ENCODE results near the gene RGS10. TPM values are rescaled to one million over a fixed set of nuclear protein-coding genes. Genes with fewer than 3 reads are reported as not detected.

RGS10 gene
- total RNA-seq, 4 donors from 2014 or later, result 3.0 to 64.2 (median 12.0) TPM

- H3K4me1 ChIP-seq, result no peaks in the 10 kb centered on the region
- no peak overlapping the region for H3K27ac ChIP-seq
- intact Hi-C loops (cut with DNase I; ENCODE audit: low total_unique reads) (no loop called here), in situ Hi-C loops (cut with MboI; ENCODE audit: low sequenced_read_pairs in 4 of 4) (no loop called here)
- no peak for ATAC-seq
- DNase-seq, result no peak
- no peaks in the 10 kb centered on the region for H3K36me3 ChIP-seq
- no peak overlapping the region for H3K4me3 ChIP-seq
- no peaks in the 10 kb centered on the region for H3K27me3 ChIP-seq
- TF ChIP-seq CTCF (IDR thresholded peaks at IDR 0.05 in 4 of 5, conservative IDR thresholded peaks at IDR 0.05 in 1 of 5), result no peak
- no peak for TF ChIP-seq POLR2A (IDR thresholded peaks at IDR 0.05)
- no peaks in the 10 kb centered on the region for H3K9me3 ChIP-seq
These were observed 87.5 kb downstream of the RGS10 start for GRCh38 chr10:119454990-119455389.

DNA sequence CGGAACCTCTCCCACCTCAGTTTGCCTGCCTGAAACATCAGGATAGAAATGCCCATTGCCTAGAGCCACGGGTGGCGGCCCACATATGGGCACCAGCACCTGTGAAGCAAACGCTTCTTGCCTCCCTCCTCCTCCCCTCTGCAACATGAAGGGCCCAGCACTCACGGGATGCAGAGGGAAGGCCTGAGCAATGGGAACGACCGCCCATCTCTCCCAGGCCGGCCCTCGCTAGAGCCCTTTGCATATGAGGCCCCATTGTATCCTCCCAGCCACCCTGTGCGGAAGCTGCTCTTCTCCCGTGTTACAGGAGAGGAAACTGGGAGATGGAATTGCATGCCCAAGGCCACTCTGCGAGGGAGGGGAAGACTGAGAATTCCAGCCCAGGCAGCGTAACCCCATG is 88.2 kb downstream of the RGS10 start:
- intact Hi-C loops (cut with DNase I; ENCODE audit: low total_unique reads), result no loop called here

DNA sequence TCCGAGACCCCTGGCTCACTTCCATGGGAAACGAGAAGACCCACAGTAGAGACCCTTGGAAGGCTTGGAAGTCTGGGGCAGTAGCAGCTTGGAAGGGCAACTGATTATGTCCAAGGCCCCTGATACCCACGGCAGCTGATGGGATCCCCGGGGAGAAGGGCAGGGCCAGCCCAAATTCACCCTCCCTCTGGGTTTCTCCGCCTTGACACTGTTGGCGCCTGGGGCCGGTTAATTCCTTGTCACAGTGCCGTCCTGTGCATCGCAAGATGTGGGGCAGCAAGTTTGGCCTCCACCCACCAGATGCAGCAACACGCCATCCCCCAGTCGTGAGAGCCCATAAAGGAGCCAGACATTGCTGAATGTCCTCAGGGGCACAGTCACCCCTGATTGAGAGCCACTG is 89.2 kb downstream of the RGS10 start:
- ATAC-seq, result no peak
- no peak overlapping the region for H3K27ac ChIP-seq
- TF ChIP-seq POLR2A (IDR thresholded peaks at IDR 0.05), result no peak
- TF ChIP-seq CTCF (IDR thresholded peaks at IDR 0.05 in 4 of 5, conservative IDR thresholded peaks at IDR 0.05 in 1 of 5), result no peak
- H3K9me3 ChIP-seq, result no peaks in the 10 kb centered on the region
- no peaks in the 10 kb centered on the region for H3K27me3 ChIP-seq
- in situ Hi-C loops (cut with MboI; ENCODE audit: low sequenced_read_pairs in 4 of 4) (no loop called here), intact Hi-C loops (cut with DNase I; ENCODE audit: low total_unique reads) (no loop called here)
- H3K36me3 ChIP-seq, result no peaks in the 10 kb centered on the region
- H3K4me1 ChIP-seq, result no peaks in the 10 kb centered on the region
- H3K4me3 ChIP-seq, result no peak overlapping the region
- DNase-seq, result no peak

More for the DNA sequence above, 88.2 kb downstream of the RGS10 start:
- ATAC-seq, result no peak
- Histone ChIP-seq H3K36me3 (no peaks in the 10 kb centered on the region), H3K9me3 (no peaks in the 10 kb centered on the region), H3K4me1 (no peaks in the 10 kb centered on the region), H3K4me3 (no peak overlapping the region), H3K27ac (no peak overlapping the region), H3K27me3 (no peaks in the 10 kb centered on the region)
- in situ Hi-C loops (cut with MboI; ENCODE audit: low sequenced_read_pairs in 4 of 4), result no loop called here
- DNase-seq, result no peak
- TF ChIP-seq CTCF (IDR thresholded peaks at IDR 0.05 in 4 of 5, conservative IDR thresholded peaks at IDR 0.05 in 1 of 5) (no peak), POLR2A (IDR thresholded peaks at IDR 0.05) (no peak)

DNA sequence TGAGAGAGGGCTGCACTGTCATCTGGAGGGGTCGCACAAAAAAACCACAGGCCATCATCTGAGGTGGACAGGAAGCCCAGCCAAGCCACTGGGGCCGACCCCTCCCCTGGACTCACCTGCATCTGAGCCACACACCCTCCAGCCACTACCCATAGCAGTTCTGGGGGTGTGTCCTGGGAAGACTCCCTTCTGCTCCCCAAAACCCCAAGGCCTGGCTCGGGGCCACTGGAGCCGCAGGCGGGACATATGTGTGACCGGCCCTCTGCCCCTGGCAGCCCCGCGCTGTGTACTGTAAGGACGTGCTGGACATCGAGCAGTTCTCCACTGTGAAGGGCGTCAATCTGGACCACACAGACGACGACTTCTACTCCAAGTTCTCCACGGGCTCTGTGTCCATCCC is 90.1 kb downstream of the RGS10 start:
- Histone ChIP-seq H3K36me3 (no peaks in the 10 kb centered on the region), H3K4me1 (no peaks in the 10 kb centered on the region), H3K4me3 (no peak overlapping the region), H3K9me3 (no peaks in the 10 kb centered on the region), H3K27ac (no peak overlapping the region), H3K27me3 (no peaks in the 10 kb centered on the region)
- no peak for ATAC-seq
- intact Hi-C loops (cut with DNase I; ENCODE audit: low total_unique reads) (no loop called here), in situ Hi-C loops (cut with MboI; ENCODE audit: low sequenced_read_pairs in 4 of 4) (no loop called here)
- TF ChIP-seq POLR2A (IDR thresholded peaks at IDR 0.05) (no peak), CTCF (IDR thresholded peaks at IDR 0.05 in 4 of 5, conservative IDR thresholded peaks at IDR 0.05 in 1 of 5) (no peak)
- no peak for DNase-seq

GRCh38 chr10:119451300-119451896 is 91.1 kb downstream of the RGS10 start:
- DNase-seq (no peak), ATAC-seq (no peak)
- H3K4me3 ChIP-seq, result no peak overlapping the region
- H3K27ac ChIP-seq, result no peak overlapping the region
- H3K4me1 ChIP-seq, result no peaks in the 10 kb centered on the region
- no peaks in the 10 kb centered on the region for H3K36me3 ChIP-seq
- TF ChIP-seq POLR2A (IDR thresholded peaks at IDR 0.05) (no peak), CTCF (IDR thresholded peaks at IDR 0.05 in 4 of 5, conservative IDR thresholded peaks at IDR 0.05 in 1 of 5) (no peak)
- intact Hi-C loops (cut with DNase I; ENCODE audit: low total_unique reads), result no loop called here
- no peaks in the 10 kb centered on the region for H3K9me3 ChIP-seq
- in situ Hi-C loops (cut with MboI; ENCODE audit: low sequenced_read_pairs in 4 of 4), result no loop called here
- no peaks in the 10 kb centered on the region for H3K27me3 ChIP-seq
